ENCODE results near the gene FXYD5. TPM values are rescaled to one million over a fixed set of nuclear protein-coding genes. Genes with fewer than 3 reads are reported as not detected.

FXYD5 gene
- total RNA-seq, 2 experiments from 2014 or later = 82.1 to 147 TPM

- Histone ChIP-seq H3K4me1 (ENCODE audit: insufficient read depth, low read length, poor library complexity, severe bottlenecking) (peaks cover 6% of the 10 kb centered on the region), H4K20me1 (ENCODE audit: insufficient read depth, low read length) (no peaks in the 10 kb centered on the region), H3K4me3 (ENCODE audit: low read depth, low read length, poor library complexity, severe bottlenecking) (no peak overlapping the region), H3K27ac (ENCODE audit: low read depth, low read length, poor library complexity, severe bottlenecking) (no peak overlapping the region), H3K9me2 (ENCODE audit: insufficient read depth, low read length) (no peaks in the 10 kb centered on the region), H3K36me3 (ENCODE audit: insufficient read depth, low read length) (no peaks in the 10 kb centered on the region), H3K4me2 (ENCODE audit: low read length) (no peak overlapping the region), H2AFZ (ENCODE audit: low read length) (no peak overlapping the region), H3K9me3 (ENCODE audit: low read length) (no peaks in the 10 kb centered on the region), H3K79me2 (ENCODE audit: insufficient read depth, low read depth, low read length) (no peaks in the 10 kb centered on the region)
- no peak for TF ChIP-seq EZH2phosphoT487 (IDR thresholded peaks at IDR 0.05; ENCODE audit: borderline replicate concordance, low read depth, low read length)
- no peak for TF ChIP-seq CTCF (conservative IDR thresholded peaks at IDR 0.05; ENCODE audit: low read length)
- POLR2A ChIA-PET = no interaction called here
- CTCF ChIA-PET (ENCODE audit: unreplicated experiment) = no interaction called here
- no TSS peak for BruUV-seq (replicated peaks)
- intact Hi-C loops (cut with micrococcal nuclease; ENCODE audit: unreplicated experiment) = no loop called here
- no peak for DNase-seq (ENCODE audit: low spot score)
Observed at GRCh38 chr19:35132254-35132653, 22.3 kb upstream of the FXYD5 start.

GRCh38 chr19:35133826-35134225, 20.7 kb upstream of the FXYD5 start:
- peaks cover 6% of the 10 kb centered on the region for H3K4me1 ChIP-seq (ENCODE audit: insufficient read depth, low read length, poor library complexity, severe bottlenecking)
- no peaks in the 10 kb centered on the region for H4K20me1 ChIP-seq (ENCODE audit: insufficient read depth, low read length)
- CTCF ChIA-PET (ENCODE audit: unreplicated experiment) = interaction anchor here (1.2 kb wide), 1 partner anchor 67 kb away, joined by 5 read pairs; no protein-coding TSS in a partner anchor
- no peak overlapping the region for H3K4me2 ChIP-seq (ENCODE audit: low read length)
- POLR2A ChIA-PET = no interaction called here
- no peaks in the 10 kb centered on the region for H3K36me3 ChIP-seq (ENCODE audit: insufficient read depth, low read length)
- no peak overlapping the region for H3K4me3 ChIP-seq (ENCODE audit: low read depth, low read length, poor library complexity, severe bottlenecking)
- BruUV-seq (replicated peaks) = no TSS peak
- no peaks in the 10 kb centered on the region for H3K9me2 ChIP-seq (ENCODE audit: insufficient read depth, low read length)
- H3K79me2 ChIP-seq (ENCODE audit: insufficient read depth, low read depth, low read length) = no peaks in the 10 kb centered on the region
- no peak overlapping the region for H3K27ac ChIP-seq (ENCODE audit: low read depth, low read length, poor library complexity, severe bottlenecking)
- no peaks in the 10 kb centered on the region for H3K9me3 ChIP-seq (ENCODE audit: low read length)
- H2AFZ ChIP-seq (ENCODE audit: low read length) = no peak overlapping the region
- DNase-seq (ENCODE audit: low spot score) = no peak
- no peak for TF ChIP-seq EZH2phosphoT487 (IDR thresholded peaks at IDR 0.05; ENCODE audit: borderline replicate concordance, low read depth, low read length)
- TF ChIP-seq CTCF (conservative IDR thresholded peaks at IDR 0.05; ENCODE audit: low read length) = no peak
- intact Hi-C loops (cut with micrococcal nuclease; ENCODE audit: unreplicated experiment) = loop anchor here (2.0 kb wide), 1 partner anchor 43 kb away; no protein-coding TSS in a partner anchor

GRCh38 chr19:35134601-35135242, 19.8 kb upstream of the FXYD5 start, which contains the start of gene LGI4:
Gene LGI4, minus strand, starts transcription at chr19:35135059. Its CDS starts 379 bp downstream, at chr19:35134680.
- H3K4me3 ChIP-seq (ENCODE audit: low read depth, low read length, poor library complexity, severe bottlenecking) = no peak within 1 kb of the TSS
- BruUV-seq (replicated peaks) = no TSS peak
- H3K9me2 ChIP-seq (ENCODE audit: insufficient read depth, low read length) = no peaks in the 10 kb centered on the region
- peaks cover 6% of the 10 kb centered on the region for H3K4me1 ChIP-seq (ENCODE audit: insufficient read depth, low read length, poor library complexity, severe bottlenecking)
- no peak for DNase-seq (ENCODE audit: low spot score)
- POLR2A ChIA-PET = no interaction called here
- no peaks in the 10 kb centered on the region for H3K79me2 ChIP-seq (ENCODE audit: insufficient read depth, low read depth, low read length)
- H3K36me3 ChIP-seq (ENCODE audit: insufficient read depth, low read length) = no peaks in the 10 kb centered on the region
- intact Hi-C loops (cut with micrococcal nuclease; ENCODE audit: unreplicated experiment) = loop anchor here (1.0 to 2.0 kb wide), 3 partner anchors 20 to 67 kb away; no protein-coding TSS in a partner anchor
- H3K4me2 ChIP-seq (ENCODE audit: low read length) = no peak within 1 kb of the TSS; the same call in 1 of the 2 replicates
- no peak within 1 kb of the TSS for H2AFZ ChIP-seq (ENCODE audit: low read length)
- H3K27ac ChIP-seq (ENCODE audit: low read depth, low read length, poor library complexity, severe bottlenecking) = no peak within 1 kb of the TSS
- no peaks in the 10 kb centered on the region for H3K9me3 ChIP-seq (ENCODE audit: low read length)
- TF ChIP-seq EZH2phosphoT487 (IDR thresholded peaks at IDR 0.05; ENCODE audit: borderline replicate concordance, low read depth, low read length) (no peak), CTCF (conservative IDR thresholded peaks at IDR 0.05; ENCODE audit: low read length) (no peak)
- H4K20me1 ChIP-seq (ENCODE audit: insufficient read depth, low read length) = no peaks in the 10 kb centered on the region
- CTCF ChIA-PET (ENCODE audit: unreplicated experiment) = interaction anchor here (1.2 kb wide), 1 partner anchor 68 kb away, joined by 5 read pairs; no protein-coding TSS in a partner anchor
